HEK293 (cell line): ENCODE results near the gene COASY.
"Not testable (repeated sequence)": the region's sequence is repeated elsewhere in the genome, so short reads cannot be mapped to it uniquely, and the experiment has no call there.

Experiments
- CTCF ChIA-PET: fragments of 350-600 bp; formaldehyde crosslinking; extraction: SDS; loops from one replicate; lab custom pipeline; 2021; ENCODE audit warnings: antibody characterized with exemption; lab: Yijun Ruan, JAX
- POLR2A ChIA-PET: fragments of 300-600 bp; formaldehyde crosslinking; extraction: SDS; loops from one replicate; lab custom pipeline; 2020; ENCODE audit warnings: antibody characterized with exemption, inconsistent platforms; lab: Yijun Ruan, JAX
- H3K27ac ChIP-seq: fragments of 200-500 bp; sonication (Bioruptor generic); 2 replicates; pipeline ENCODE4 v1.5.1; 2014; ENCODE audit warnings: low read depth, low read length, control low read depth, inconsistent platforms; ENCODE audit errors: extremely low read depth
- H3K36me3 ChIP-seq, 2 experiments: fragments of 200-500 bp in 1 of 2; sonication (Bioruptor generic) in 1 of 2; 1 replicate in 1 of 2; 2 replicates in 1 of 2; pipeline ENCODE4 v1.5.1; 2014 to 2017; ENCODE audit warnings: inconsistent platforms in 2 of 2, low read length in 2 of 2; ENCODE audit not compliant: control insufficient read depth in 2 of 2, insufficient read depth in 1 of 2
- H3K4me1 ChIP-seq: fragments of 200-500 bp; sonication (Bioruptor generic); 2 replicates; pipeline ENCODE4 v1.5.1; 2014; ENCODE audit warnings: mild to moderate bottlenecking, low read length, inconsistent platforms; ENCODE audit not compliant: control insufficient read depth, insufficient read depth
- H3K4me3 ChIP-seq: 2 replicates; pipeline ENCODE4 v1.5.1; 2011; ENCODE audit warnings: low read depth, mild to moderate bottlenecking, control low read depth, low read length, moderate library complexity
- H3K9me3 ChIP-seq: fragments of 200-500 bp; sonication (Bioruptor generic); 2 replicates; pipeline ENCODE4 v1.5.1; 2014; ENCODE audit warnings: low read depth, low read length, inconsistent platforms; ENCODE audit not compliant: control insufficient read depth, insufficient read depth
- EGR2 ChIP-seq: fragments of 450-650 bp; formaldehyde crosslinking; IDR thresholded peaks from 2 replicates; pipeline ENCODE4 v1.5.1; 2016; ENCODE audit warnings: low read depth, missing biosample characterization, missing genetic modification characterization
- HOXD13 ChIP-seq: sonication (generic); formaldehyde crosslinking; IDR thresholded peaks from 2 replicates; pipeline ENCODE4 v1.8.0; 2022; ENCODE audit warnings: missing genetic modification reagents, borderline replicate concordance
- MYNN ChIP-seq: fragments of 450-650 bp; formaldehyde crosslinking; IDR thresholded peaks from 2 replicates; pipeline ENCODE4 v1.5.1; 2016; ENCODE audit warnings: missing biosample characterization, missing genetic modification characterization, borderline replicate concordance
- SALL2 ChIP-seq: fragments of 450-650 bp; formaldehyde crosslinking; IDR thresholded peaks from 2 replicates; pipeline ENCODE4 v1.5.0; 2017; ENCODE audit warnings: missing biosample characterization, mild to moderate bottlenecking, missing genetic modification characterization, borderline replicate concordance
- SP2 ChIP-seq: fragments of 450-650 bp; formaldehyde crosslinking; IDR thresholded peaks from 2 replicates; pipeline ENCODE4 v1.5.1; 2016; ENCODE audit warnings: missing biosample characterization, missing genetic modification characterization
- SP7 ChIP-seq: fragments of 450-650 bp; formaldehyde crosslinking; IDR thresholded peaks from 2 replicates; pipeline ENCODE4 v1.5.1; 2016; ENCODE audit warnings: missing biosample characterization, missing genetic modification characterization
- YY2 ChIP-seq: fragments of 450-650 bp; formaldehyde crosslinking; IDR thresholded peaks from 2 replicates; pipeline ENCODE4 v1.5.1; 2016; ENCODE audit warnings: missing biosample characterization, missing genetic modification characterization
- ZNF146 ChIP-seq: fragments of 450-650 bp; formaldehyde crosslinking; IDR thresholded peaks from 2 replicates; pipeline ENCODE4 v1.5.1; 2016; ENCODE audit warnings: missing biosample characterization, missing genetic modification characterization
- ZNF16 ChIP-seq: fragments of 450-650 bp; formaldehyde crosslinking; IDR thresholded peaks from 2 replicates; pipeline ENCODE4 v1.5.1; 2016; ENCODE audit warnings: low read depth, missing biosample characterization, missing genetic modification characterization
- ZNF174 ChIP-seq: fragments of 450-650 bp; formaldehyde crosslinking; IDR thresholded peaks from 2 replicates; pipeline ENCODE4 v1.5.0; 2017; ENCODE audit warnings: missing biosample characterization, mild to moderate bottlenecking, missing genetic modification characterization
- ZNF585B ChIP-seq: fragments of 450-650 bp; formaldehyde crosslinking; IDR thresholded peaks from 2 replicates; pipeline ENCODE4 v1.5.1; 2016; ENCODE audit warnings: missing biosample characterization, missing genetic modification characterization
- ZNF621 ChIP-seq: fragments of 450-650 bp; formaldehyde crosslinking; IDR thresholded peaks from 2 replicates; pipeline ENCODE4 v1.5.1; 2017; ENCODE audit warnings: missing biosample characterization, missing genetic modification characterization
- ZNF624 ChIP-seq: fragments of 450-650 bp; formaldehyde crosslinking; IDR thresholded peaks from 2 replicates; pipeline ENCODE4 v1.5.1; 2017; ENCODE audit warnings: missing biosample characterization, missing genetic modification characterization
- ZNF626 ChIP-seq: fragments of 450-650 bp; sonication (Bioruptor Pico); formaldehyde crosslinking; IDR thresholded peaks from 2 replicates; pipeline ENCODE4 v1.5.1; 2018; ENCODE audit warnings: missing biosample characterization, missing genetic modification characterization, inconsistent platforms
- ZNF785 ChIP-seq: fragments of 450-650 bp; formaldehyde crosslinking; IDR thresholded peaks from 2 replicates; pipeline ENCODE4 v1.5.1; 2016; ENCODE audit warnings: missing biosample characterization, missing genetic modification characterization
- ZNF837 ChIP-seq: fragments of 450-650 bp; formaldehyde crosslinking; IDR thresholded peaks from 2 replicates; pipeline ENCODE4 v1.5.1; 2016; ENCODE audit warnings: missing biosample characterization, missing genetic modification characterization
- TF ChIP-seq, protein P1 (sequence below): fragments of 450-650 bp; formaldehyde crosslinking; IDR thresholded peaks from 2 replicates; pipeline ENCODE4 v1.5.1; 2016; ENCODE audit warnings: missing biosample characterization, missing genetic modification characterization
- TF ChIP-seq, protein P2 (sequence below): fragments of 450-650 bp; formaldehyde crosslinking; IDR thresholded peaks from 2 replicates; pipeline ENCODE4 v1.5.1; 2016; ENCODE audit warnings: missing biosample characterization, missing genetic modification characterization
- TF ChIP-seq, protein P3 (sequence below): fragments of 450-650 bp; IDR thresholded peaks from 2 replicates; pipeline ENCODE4 v1.5.1; 2018; ENCODE audit warnings: missing biosample characterization, missing genetic modification characterization
- TF ChIP-seq, protein P4 (sequence below): fragments of 450-650 bp; formaldehyde crosslinking; IDR thresholded peaks from 2 replicates; pipeline ENCODE4 v1.5.1; 2016; ENCODE audit warnings: missing biosample characterization, missing genetic modification characterization
- TF ChIP-seq, protein P5 (sequence below): fragments of 450-650 bp; formaldehyde crosslinking; IDR thresholded peaks from 2 replicates; pipeline ENCODE4 v1.5.1; 2016; ENCODE audit warnings: missing biosample characterization, missing genetic modification characterization

The COASY gene

DNA sequence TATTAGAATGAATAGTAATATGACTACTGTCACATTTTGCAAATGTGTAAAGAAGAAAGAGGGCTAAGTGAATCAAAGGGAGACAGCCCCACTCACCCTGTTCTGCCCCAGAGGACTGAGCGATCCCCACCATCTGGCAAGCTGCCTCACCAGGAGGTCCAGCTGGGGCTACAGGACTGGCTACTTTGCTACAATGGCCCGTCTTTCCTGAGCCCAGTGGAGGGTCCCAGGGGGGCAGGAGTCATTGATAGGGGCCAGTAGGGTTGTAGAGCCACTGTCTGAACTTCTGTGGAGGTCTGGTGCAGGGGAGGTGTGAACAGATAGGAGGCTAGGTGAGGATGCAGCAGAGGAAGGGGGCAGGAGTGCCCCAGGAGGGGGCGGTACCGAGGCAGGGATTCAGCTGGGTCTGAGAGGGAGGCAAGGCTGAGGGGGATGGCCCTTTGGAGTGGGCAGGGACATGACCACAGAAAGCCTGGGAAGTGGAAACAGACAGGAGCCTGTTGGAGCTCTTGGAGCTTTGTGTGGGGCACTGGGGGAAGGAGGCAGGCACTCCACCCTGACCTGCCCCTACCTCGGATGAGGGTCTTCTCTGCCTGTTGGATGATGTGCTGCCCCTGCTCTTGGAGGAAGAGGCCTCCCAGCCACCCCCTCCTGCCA, 5.9 kb upstream of the COASY start:
- TF ChIP-seq SP2 (tag by site-specific recombination), result peak; percentile 23; the same call in 1 of the 2 replicates
- TF ChIP-seq, all 188 proteins: peak for 1; not testable (repeated sequence) for 187
- not testable (repeated sequence) for H3K4me1 ChIP-seq, H3K4me3 ChIP-seq, H3K27ac ChIP-seq, H3K36me3 ChIP-seq, H3K9me3 ChIP-seq
- CTCF ChIA-PET, result interaction anchor here (1.6 kb wide), 1 partner anchor 22 kb away, joined by 7 read pairs; the partner anchor contains the start of gene PSMC3IP
- POLR2A ChIA-PET, result interaction anchor here (0.7 kb wide), 1 partner anchor 229 kb away, joined by 3 read pairs; no protein-coding TSS in a partner anchor

DNA sequence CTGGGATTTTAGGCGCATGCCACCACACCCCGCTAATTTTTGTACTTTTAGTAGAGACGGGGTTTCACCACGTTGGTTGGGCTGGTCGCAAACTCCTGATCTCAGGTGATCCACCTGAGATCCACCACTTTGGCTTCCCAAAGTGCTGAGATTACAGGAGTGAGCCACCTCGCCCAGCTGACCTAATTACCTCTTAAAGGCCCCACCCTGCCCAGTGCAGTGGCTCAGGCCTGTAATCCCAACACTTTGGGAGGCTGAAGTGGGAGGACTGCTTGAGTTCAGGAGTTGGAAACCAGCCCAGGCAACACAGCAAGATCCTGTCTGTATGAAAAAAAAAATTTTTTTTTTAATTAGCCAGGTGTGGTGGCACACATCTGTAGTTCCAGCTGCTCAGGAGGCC, 2.9 kb upstream of the COASY start:
- POLR2A ChIA-PET, result interaction anchor here (0.6 to 1.0 kb wide), 2 partner anchors 15 to 151 kb away, joined by 3 read pairs; no protein-coding TSS in a partner anchor
- TF ChIP-seq YY2 (tag by site-specific recombination) (no peak), ZNF837 (no peak), ZNF585B (tag by site-specific recombination) (no peak), ZNF146 (tag by site-specific recombination) (no peak), HOXD13 (CRISPR knock-in tag) (no peak), SP7 (tag by site-specific recombination) (0 out of 2 replicates have a peak, but pooled peaks have one; percentile 13), ZNF621 (tag by site-specific recombination) (no peak), ZNF16 (tag by site-specific recombination) (no peak), EGR2 (tag by site-specific recombination) (no peak), SALL2 (tag by site-specific recombination) (no peak), ZNF174 (tag by site-specific recombination) (no peak), ZNF785 (tag by site-specific recombination) (no peak), MYNN (no peak), ZNF624 (no peak), ZNF626 (no peak)
- TF ChIP-seq, protein P1, sequence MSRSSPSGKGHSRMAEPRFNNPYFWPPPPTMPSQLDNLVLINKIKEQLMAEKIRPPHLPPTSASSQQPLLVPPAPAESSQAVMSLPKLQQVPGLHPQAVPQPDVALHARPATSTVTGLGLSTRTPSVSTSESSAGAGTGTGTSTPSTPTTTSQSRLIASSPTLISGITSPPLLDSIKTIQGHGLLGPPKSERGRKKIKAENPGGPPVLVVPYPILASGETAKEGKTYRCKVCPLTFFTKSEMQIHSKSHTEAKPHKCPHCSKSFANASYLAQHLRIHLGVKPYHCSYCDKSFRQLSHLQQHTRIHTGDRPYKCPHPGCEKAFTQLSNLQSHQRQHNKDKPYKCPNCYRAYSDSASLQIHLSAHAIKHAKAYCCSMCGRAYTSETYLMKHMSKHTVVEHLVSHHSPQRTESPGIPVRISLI (tag by site-specific recombination), result peak; percentile 41; the same call in 1 of the 2 replicates
- TF ChIP-seq, protein P2, sequence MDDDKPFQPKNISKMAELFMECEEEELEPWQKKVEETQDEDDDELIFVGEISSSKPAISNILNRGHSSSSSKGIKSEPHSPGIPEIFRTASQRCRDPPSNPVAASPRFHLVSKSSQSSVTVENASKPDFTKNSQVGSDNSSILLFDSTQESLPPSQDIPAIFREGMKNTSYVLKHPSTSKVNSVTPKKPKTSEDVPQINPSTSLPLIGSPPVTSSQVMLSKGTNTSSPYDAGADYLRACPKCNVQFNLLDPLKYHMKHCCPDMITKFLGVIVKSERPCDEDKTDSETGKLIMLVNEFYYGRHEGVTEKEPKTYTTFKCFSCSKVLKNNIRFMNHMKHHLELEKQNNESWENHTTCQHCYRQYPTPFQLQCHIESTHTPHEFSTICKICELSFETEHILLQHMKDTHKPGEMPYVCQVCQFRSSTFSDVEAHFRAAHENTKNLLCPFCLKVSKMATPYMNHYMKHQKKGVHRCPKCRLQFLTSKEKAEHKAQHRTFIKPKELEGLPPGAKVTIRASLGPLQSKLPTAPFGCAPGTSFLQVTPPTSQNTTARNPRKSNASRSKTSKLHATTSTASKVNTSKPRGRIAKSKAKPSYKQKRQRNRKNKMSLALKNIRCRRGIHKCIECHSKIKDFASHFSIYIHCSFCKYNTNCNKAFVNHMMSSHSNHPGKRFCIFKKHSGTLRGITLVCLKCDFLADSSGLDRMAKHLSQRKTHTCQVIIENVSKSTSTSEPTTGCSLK (tag by site-specific recombination), result no peak
- TF ChIP-seq, protein P3, sequence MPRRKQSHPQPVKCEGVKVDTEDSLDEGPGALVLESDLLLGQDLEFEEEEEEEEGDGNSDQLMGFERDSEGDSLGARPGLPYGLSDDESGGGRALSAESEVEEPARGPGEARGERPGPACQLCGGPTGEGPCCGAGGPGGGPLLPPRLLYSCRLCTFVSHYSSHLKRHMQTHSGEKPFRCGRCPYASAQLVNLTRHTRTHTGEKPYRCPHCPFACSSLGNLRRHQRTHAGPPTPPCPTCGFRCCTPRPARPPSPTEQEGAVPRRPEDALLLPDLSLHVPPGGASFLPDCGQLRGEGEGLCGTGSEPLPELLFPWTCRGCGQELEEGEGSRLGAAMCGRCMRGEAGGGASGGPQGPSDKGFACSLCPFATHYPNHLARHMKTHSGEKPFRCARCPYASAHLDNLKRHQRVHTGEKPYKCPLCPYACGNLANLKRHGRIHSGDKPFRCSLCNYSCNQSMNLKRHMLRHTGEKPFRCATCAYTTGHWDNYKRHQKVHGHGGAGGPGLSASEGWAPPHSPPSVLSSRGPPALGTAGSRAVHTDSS (tag by site-specific recombination), result no peak
- TF ChIP-seq, protein P4, sequence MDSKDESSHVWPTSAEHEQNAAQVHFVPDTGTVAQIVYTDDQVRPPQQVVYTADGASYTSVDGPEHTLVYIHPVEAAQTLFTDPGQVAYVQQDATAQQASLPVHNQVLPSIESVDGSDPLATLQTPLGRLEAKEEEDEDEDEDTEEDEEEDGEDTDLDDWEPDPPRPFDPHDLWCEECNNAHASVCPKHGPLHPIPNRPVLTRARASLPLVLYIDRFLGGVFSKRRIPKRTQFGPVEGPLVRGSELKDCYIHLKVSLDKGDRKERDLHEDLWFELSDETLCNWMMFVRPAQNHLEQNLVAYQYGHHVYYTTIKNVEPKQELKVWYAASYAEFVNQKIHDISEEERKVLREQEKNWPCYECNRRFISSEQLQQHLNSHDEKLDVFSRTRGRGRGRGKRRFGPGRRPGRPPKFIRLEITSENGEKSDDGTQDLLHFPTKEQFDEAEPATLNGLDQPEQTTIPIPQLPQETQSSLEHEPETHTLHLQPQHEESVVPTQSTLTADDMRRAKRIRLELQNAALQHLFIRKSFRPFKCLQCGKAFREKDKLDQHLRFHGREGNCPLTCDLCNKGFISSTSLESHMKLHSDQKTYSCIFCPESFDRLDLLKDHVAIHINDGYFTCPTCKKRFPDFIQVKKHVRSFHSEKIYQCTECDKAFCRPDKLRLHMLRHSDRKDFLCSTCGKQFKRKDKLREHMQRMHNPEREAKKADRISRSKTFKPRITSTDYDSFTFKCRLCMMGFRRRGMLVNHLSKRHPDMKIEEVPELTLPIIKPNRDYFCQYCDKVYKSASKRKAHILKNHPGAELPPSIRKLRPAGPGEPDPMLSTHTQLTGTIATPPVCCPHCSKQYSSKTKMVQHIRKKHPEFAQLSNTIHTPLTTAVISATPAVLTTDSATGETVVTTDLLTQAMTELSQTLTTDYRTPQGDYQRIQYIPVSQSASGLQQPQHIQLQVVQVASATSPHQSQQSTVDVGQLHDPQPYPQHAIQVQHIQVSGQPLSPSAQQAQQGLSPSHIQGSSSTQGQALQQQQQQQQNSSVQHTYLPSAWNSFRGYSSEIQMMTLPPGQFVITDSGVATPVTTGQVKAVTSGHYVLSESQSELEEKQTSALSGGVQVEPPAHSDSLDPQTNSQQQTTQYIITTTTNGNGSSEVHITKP, result peak; percentile 55; the same call in 1 of the 2 replicates
- TF ChIP-seq, protein P5, sequence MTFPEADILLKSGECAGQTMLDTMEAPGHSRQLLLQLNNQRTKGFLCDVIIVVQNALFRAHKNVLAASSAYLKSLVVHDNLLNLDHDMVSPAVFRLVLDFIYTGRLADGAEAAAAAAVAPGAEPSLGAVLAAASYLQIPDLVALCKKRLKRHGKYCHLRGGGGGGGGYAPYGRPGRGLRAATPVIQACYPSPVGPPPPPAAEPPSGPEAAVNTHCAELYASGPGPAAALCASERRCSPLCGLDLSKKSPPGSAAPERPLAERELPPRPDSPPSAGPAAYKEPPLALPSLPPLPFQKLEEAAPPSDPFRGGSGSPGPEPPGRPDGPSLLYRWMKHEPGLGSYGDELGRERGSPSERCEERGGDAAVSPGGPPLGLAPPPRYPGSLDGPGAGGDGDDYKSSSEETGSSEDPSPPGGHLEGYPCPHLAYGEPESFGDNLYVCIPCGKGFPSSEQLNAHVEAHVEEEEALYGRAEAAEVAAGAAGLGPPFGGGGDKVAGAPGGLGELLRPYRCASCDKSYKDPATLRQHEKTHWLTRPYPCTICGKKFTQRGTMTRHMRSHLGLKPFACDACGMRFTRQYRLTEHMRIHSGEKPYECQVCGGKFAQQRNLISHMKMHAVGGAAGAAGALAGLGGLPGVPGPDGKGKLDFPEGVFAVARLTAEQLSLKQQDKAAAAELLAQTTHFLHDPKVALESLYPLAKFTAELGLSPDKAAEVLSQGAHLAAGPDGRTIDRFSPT (tag by site-specific recombination), result no peak

More for the DNA sequence above, 2.9 kb upstream of the COASY start:
- H3K4me1 ChIP-seq, result peaks cover 10% of the 10 kb centered on the region; the same call in 1 of the 2 replicates
- 0 out of 2 replicates have a peak overlapping the region, but pooled peaks have one; percentile 11 for H3K27ac ChIP-seq
- H3K4me3 ChIP-seq, result no peak overlapping the region
- H3K9me3 ChIP-seq, result no peaks in the 10 kb centered on the region
- CTCF ChIA-PET, result interaction anchor here (0.6 to 2.7 kb wide), 4 partner anchors 10 to 443 kb away, joined by 3 to 12 read pairs (median 4); partner anchors contain the start of gene PSMC3IP
- H3K36me3 ChIP-seq, result peaks cover 0 to 12% of the 10 kb centered on the region in 2 experiments; a peak in 2 of 3 replicates
